HCT116 (cell line): ENCODE results near the gene MCF2L2. TPM values are rescaled to one million over a fixed set of nuclear protein-coding genes. Genes with fewer than 3 reads are reported as not detected.

Experiments
- ATAC-seq: fragments of 200-7000 bp; cut with Tn5 transposase; 2 replicates; pipeline ENCODE4 v1.9.1; 2020; ENCODE audit warnings: mild to moderate bottlenecking, moderate library complexity
- BruUV-seq: library from RNA; stranded (reverse); fragments of 400-500 nt; replicated peaks from 2 replicates; lab custom pipeline; 2021; lab: Mats Ljungman, UMichigan
- CTCF ChIA-PET: fragments of 300-600 bp; sonication (Branson Sonifier 250); formaldehyde crosslinking; loops from one replicate; lab custom pipeline; 2021; ENCODE audit warnings: antibody characterized with exemption; lab: Charles Lee
- POLR2A ChIA-PET: fragments of 300-600, 350-600 bp; sonication (Branson Sonifier 250); formaldehyde crosslinking; loops from one replicate; lab custom pipeline; 2021; ENCODE audit warnings: antibody characterized with exemption; lab: Charles Lee
- RAD21 ChIA-PET, 2 experiments: fragments of 300-600 bp; sonication (Branson Sonifier 250); formaldehyde crosslinking; loops; one replicate each; lab custom pipeline; 2023; ENCODE audit warnings: low total read pairs in 2 of 2; ENCODE audit not compliant: uncharacterized antibody in 2 of 2, unreplicated experiment in 2 of 2, low non-redundant PET in 1 of 2; lab: Charles Lee
- DNase-seq: peaks from one replicate; pipeline ENCODE4 v3.0.0-alpha.2; 2010; ENCODE audit warnings: low read depth, low spot score
- H2AFZ ChIP-seq: fragments of 200-600 bp; shearing (Covaris generic), sonication (generic); 2 replicates; pipeline ENCODE4 v1.6.1; 2017; ENCODE audit warnings: low read depth, mixed run types, mixed read lengths, antibody characterized with exemption, low read length; ENCODE audit not compliant: poor library complexity, severe bottlenecking
- H3K27ac ChIP-seq: 2 replicates; pipeline ENCODE4 v1.5.1; 2012; ENCODE audit warnings: low read depth, low read length
- H3K27me3 ChIP-seq: fragments of 200-600 bp; sonication (generic); 2 replicates; pipeline ENCODE4 v1.6.1; 2016; ENCODE audit warnings: mixed run types, low read length, mixed read lengths; ENCODE audit not compliant: insufficient read depth
- H3K36me3 ChIP-seq, 2 experiments: fragments of 200-500 bp in 1 of 2; fragments of 200-600 bp in 1 of 2; sonication (Bioruptor generic) in 1 of 2; sonication (generic) in 1 of 2; 2 replicates each; pipeline versions ENCODE4 v1.5.1 to v1.6.1; 2014 to 2016; ENCODE audit warnings: low read length in 2 of 2, inconsistent platforms in 1 of 2, mixed read lengths in 1 of 2, mixed run types in 1 of 2; ENCODE audit not compliant: insufficient read depth in 2 of 2, control insufficient read depth in 1 of 2
- H3K4me1 ChIP-seq, 2 experiments: fragments of 200-600 bp in 1 of 2; sonication (generic) in 1 of 2; 2 replicates each; pipeline versions ENCODE4 v1.5.1 to v1.6.1; 2012 to 2017; ENCODE audit warnings: low read length in 2 of 2, inconsistent platforms in 1 of 2, mild to moderate bottlenecking in 1 of 2, mixed read lengths in 1 of 2, mixed run types in 1 of 2, moderate library complexity in 1 of 2; ENCODE audit not compliant: insufficient read depth in 2 of 2, control insufficient read depth in 1 of 2
- H3K4me2 ChIP-seq: fragments of 200-600 bp; sonication (generic); 2 replicates; pipeline ENCODE4 v1.6.1; 2017; ENCODE audit warnings: mixed run types, low read length, mixed read lengths
- H3K4me3 ChIP-seq, 2 experiments: fragments of 200-600 bp in 1 of 2; sonication (generic) in 1 of 2; replicated peaks in 1 of 2; 2 replicates each; pipeline ENCODE4 v1.5.1; 2011 to 2016; ENCODE audit warnings: low read length in 2 of 2, control low read depth in 1 of 2, low read depth in 1 of 2, mild to moderate bottlenecking in 1 of 2, mixed read lengths in 1 of 2, mixed run types in 1 of 2
- H3K79me2 ChIP-seq: fragments of 200-600 bp; sonication (generic); 2 replicates; pipeline ENCODE4 v1.6.1; 2017; ENCODE audit warnings: mild to moderate bottlenecking, mixed run types, low read length, moderate library complexity, mixed read lengths; ENCODE audit not compliant: insufficient read depth
- H3K9ac ChIP-seq: fragments of 200-600 bp; sonication (generic); 2 replicates; pipeline ENCODE4 v1.6.1; 2016; ENCODE audit warnings: low read length, mixed read lengths
- H3K9me2 ChIP-seq: fragments of 200-600 bp; sonication (generic), shearing (Covaris generic); 2 replicates; pipeline ENCODE4 v1.6.1; 2017; ENCODE audit warnings: mixed run types, mild to moderate bottlenecking, moderate library complexity; ENCODE audit not compliant: insufficient read depth
- H3K9me3 ChIP-seq, 2 experiments: fragments of 200-500 bp in 1 of 2; fragments of 200-600 bp in 1 of 2; sonication (Bioruptor generic) in 1 of 2; sonication (generic) in 1 of 2; 2 replicates each; pipeline ENCODE4 v1.6.1; 2014 to 2017; ENCODE audit warnings: low read length in 2 of 2, mixed read lengths in 2 of 2, inconsistent platforms in 1 of 2, low read depth in 1 of 2, mild to moderate bottlenecking in 1 of 2, mixed run types in 1 of 2, moderate library complexity in 1 of 2; ENCODE audit not compliant: control insufficient read depth in 1 of 2, insufficient read depth in 1 of 2
- H4K20me1 ChIP-seq: fragments of 200-600 bp; sonication (generic), shearing (Covaris generic); 2 replicates; pipeline ENCODE4 v1.6.1; 2017; ENCODE audit warnings: mixed run types, mild to moderate bottlenecking, moderate library complexity; ENCODE audit not compliant: insufficient read depth
- CEBPB ChIP-seq: IDR thresholded peaks from 2 replicates; pipeline ENCODE4 v1.6.1; 2012; ENCODE audit warnings: low read depth
- EZH2phosphoT487 ChIP-seq: fragments of 200-600 bp; IDR thresholded peaks from 2 replicates; pipeline ENCODE4 v1.6.1; 2018; ENCODE audit warnings: antibody characterized with exemption, borderline replicate concordance
- POLR2A ChIP-seq: IDR thresholded peaks from 2 replicates; pipeline ENCODE4 v1.7.0; 2011; ENCODE audit warnings: borderline replicate concordance; ENCODE audit not compliant: insufficient read depth, insufficient read length; ENCODE audit errors: extremely low read depth
- POLR2AphosphoS5 ChIP-seq: IDR thresholded peaks from 2 replicates; pipeline ENCODE4 v1.6.1; 2011; ENCODE audit warnings: mild to moderate bottlenecking, low read depth, low read length, moderate library complexity
- TCF7L2 ChIP-seq: IDR thresholded peaks from 2 replicates; pipeline ENCODE4 v1.7.0; 2011; ENCODE audit warnings: borderline replicate concordance, inconsistent platforms; ENCODE audit not compliant: insufficient read depth, insufficient read length; ENCODE audit errors: extremely low read depth
- intact Hi-C: fragments of 100-400 bp; cut with micrococcal nuclease; formaldehyde crosslinking; loops from 2 replicates; pipeline ENCODE4 v1.10.0; 2022
- total RNA-seq: library from RNA; stranded (reverse); gene quantifications from one replicate; pipeline ENCODE4 v1.2.1, GENCODE V29; 2021; ENCODE audit not compliant: unreplicated experiment
- TF ChIP-seq, protein P1 (sequence below): IDR thresholded peaks from 2 replicates; pipeline ENCODE4 v1.6.1; 2011; ENCODE audit warnings: mild to moderate bottlenecking, low read length, moderate library complexity; ENCODE audit not compliant: insufficient replicate concordance; ENCODE audit errors: extremely low read depth
- TF ChIP-seq, protein P2 (sequence below): IDR thresholded peaks from 2 replicates; pipeline ENCODE4 v1.6.1; 2012
- TF ChIP-seq, protein P3 (sequence below): IDR thresholded peaks from 2 replicates; pipeline ENCODE4 v1.6.1; 2012; ENCODE audit warnings: low read depth

The MCF2L2 gene
- total RNA-seq, 1 experiment from 2014 or later: 1.5 TPM

DNA sequence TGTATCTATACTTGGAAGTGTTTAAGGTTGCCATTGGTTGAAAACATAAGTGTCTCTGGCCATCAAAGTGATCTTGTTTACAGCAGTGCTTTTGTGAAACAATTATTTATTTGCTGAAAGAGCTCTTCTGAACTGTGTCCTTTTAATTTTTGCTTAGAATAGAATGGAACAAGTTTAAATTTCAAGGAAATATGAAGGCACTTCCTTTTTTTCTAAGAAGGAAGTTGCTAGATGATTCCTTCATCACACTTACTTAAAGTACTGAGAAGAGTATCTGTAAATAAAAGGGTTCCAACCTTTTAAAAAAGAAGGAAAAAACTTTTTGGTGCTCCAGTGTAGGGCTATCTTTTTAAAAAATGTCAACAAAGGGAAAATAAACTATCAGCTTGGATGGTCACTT lies 155.6 kb downstream of the MCF2L2 start:
- H3K9me2 ChIP-seq: no peaks in the 10 kb centered on the region
- H3K36me3 ChIP-seq: peaks cover 2 to 12% of the 10 kb centered on the region in 2 experiments; a peak in 2 of 4 replicates
- no peak overlapping the region for H3K4me3 ChIP-seq
- H3K27ac ChIP-seq: no peak overlapping the region
- BruUV-seq: no TSS peak
- DNase-seq: no peak
- no peaks in the 10 kb centered on the region for H3K9me3 ChIP-seq
- no peak overlapping the region for H3K4me2 ChIP-seq
- no peak overlapping the region for H2AFZ ChIP-seq
- H3K27me3 ChIP-seq: no peaks in the 10 kb centered on the region
- intact Hi-C loops: no loop called here
- TF ChIP-seq POLR2A: no peak
- TF ChIP-seq TCF7L2: no peak
- TF ChIP-seq, protein P1, sequence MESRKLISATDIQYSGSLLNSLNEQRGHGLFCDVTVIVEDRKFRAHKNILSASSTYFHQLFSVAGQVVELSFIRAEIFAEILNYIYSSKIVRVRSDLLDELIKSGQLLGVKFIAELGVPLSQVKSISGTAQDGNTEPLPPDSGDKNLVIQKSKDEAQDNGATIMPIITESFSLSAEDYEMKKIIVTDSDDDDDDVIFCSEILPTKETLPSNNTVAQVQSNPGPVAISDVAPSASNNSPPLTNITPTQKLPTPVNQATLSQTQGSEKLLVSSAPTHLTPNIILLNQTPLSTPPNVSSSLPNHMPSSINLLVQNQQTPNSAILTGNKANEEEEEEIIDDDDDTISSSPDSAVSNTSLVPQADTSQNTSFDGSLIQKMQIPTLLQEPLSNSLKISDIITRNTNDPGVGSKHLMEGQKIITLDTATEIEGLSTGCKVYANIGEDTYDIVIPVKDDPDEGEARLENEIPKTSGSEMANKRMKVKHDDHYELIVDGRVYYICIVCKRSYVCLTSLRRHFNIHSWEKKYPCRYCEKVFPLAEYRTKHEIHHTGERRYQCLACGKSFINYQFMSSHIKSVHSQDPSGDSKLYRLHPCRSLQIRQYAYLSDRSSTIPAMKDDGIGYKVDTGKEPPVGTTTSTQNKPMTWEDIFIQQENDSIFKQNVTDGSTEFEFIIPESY: no peak
- TF ChIP-seq EZH2phosphoT487: no peak
- no peak for TF ChIP-seq CEBPB
- TF ChIP-seq POLR2AphosphoS5: no peak
- TF ChIP-seq, protein P2, sequence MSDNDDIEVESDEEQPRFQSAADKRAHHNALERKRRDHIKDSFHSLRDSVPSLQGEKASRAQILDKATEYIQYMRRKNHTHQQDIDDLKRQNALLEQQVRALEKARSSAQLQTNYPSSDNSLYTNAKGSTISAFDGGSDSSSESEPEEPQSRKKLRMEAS: no peak
- TF ChIP-seq, protein P3, sequence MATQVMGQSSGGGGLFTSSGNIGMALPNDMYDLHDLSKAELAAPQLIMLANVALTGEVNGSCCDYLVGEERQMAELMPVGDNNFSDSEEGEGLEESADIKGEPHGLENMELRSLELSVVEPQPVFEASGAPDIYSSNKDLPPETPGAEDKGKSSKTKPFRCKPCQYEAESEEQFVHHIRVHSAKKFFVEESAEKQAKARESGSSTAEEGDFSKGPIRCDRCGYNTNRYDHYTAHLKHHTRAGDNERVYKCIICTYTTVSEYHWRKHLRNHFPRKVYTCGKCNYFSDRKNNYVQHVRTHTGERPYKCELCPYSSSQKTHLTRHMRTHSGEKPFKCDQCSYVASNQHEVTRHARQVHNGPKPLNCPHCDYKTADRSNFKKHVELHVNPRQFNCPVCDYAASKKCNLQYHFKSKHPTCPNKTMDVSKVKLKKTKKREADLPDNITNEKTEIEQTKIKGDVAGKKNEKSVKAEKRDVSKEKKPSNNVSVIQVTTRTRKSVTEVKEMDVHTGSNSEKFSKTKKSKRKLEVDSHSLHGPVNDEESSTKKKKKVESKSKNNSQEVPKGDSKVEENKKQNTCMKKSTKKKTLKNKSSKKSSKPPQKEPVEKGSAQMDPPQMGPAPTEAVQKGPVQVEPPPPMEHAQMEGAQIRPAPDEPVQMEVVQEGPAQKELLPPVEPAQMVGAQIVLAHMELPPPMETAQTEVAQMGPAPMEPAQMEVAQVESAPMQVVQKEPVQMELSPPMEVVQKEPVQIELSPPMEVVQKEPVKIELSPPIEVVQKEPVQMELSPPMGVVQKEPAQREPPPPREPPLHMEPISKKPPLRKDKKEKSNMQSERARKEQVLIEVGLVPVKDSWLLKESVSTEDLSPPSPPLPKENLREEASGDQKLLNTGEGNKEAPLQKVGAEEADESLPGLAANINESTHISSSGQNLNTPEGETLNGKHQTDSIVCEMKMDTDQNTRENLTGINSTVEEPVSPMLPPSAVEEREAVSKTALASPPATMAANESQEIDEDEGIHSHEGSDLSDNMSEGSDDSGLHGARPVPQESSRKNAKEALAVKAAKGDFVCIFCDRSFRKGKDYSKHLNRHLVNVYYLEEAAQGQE: no peak
- TF ChIP-seq, all 23 proteins: peak for 0
- CTCF ChIA-PET: no interaction called here
- Histone ChIP-seq H3K4me1 (peaks cover 5 to 35% of the 10 kb centered on the region in 2 experiments), H3K79me2 (peaks cover 38% of the 10 kb centered on the region), H3K9ac (no peak overlapping the region), H4K20me1 (no peaks in the 10 kb centered on the region)
- POLR2A ChIA-PET: interaction anchor here (1.0 kb wide), 1 partner anchor 13 kb away, joined by 3 read pairs; no protein-coding TSS in a partner anchor
- no peak for ATAC-seq
- RAD21 ChIA-PET: no interaction called here
